ENCODE results near the gene PRM1.

Gene PRM1

GRCh38 chr16:11321662-11322061 is 40.5 kb upstream of the PRM1 start:
- ChIA-PET CTCF (no interaction called here), POLR2A (no interaction called here)
- 51% methylated on average over 5 of the region's 5 CpGs for WGBS (ENCODE audit: insufficient coverage)
- Histone ChIP-seq H3K4me3 (ENCODE audit: control insufficient read depth in 1 of 7, extremely low read depth in 1 of 7, insufficient read depth in 4 of 7, low read depth in 2 of 7, low read length in 6 of 7) (no peak overlapping the region), H3K27me3 (replicated peaks in 2 of 5; ENCODE audit: control insufficient read depth in 4 of 5, insufficient read depth in 5 of 5, low read length in 4 of 5) (no peaks in the 10 kb centered on the region), H3K36me3 (ENCODE audit: control insufficient read depth in 4 of 4, insufficient read depth in 4 of 4, low read length in 3 of 4) (no peaks in the 10 kb centered on the region), H3K4me1 (ENCODE audit: control extremely low read depth in 1 of 4, control insufficient read depth in 4 of 4, insufficient read depth in 4 of 4, low read length in 3 of 4) (peaks cover 0 to 14% (median 14%) of the 10 kb centered on the region in 4 experiments), H3K27ac (ENCODE audit: insufficient read depth in 1 of 2, low read depth in 1 of 2, low read length in 2 of 2, poor library complexity in 1 of 2, severe bottlenecking in 2 of 2) (no peak overlapping the region), H3K9me3 (ENCODE audit: control extremely low read depth in 1 of 5, control insufficient read depth in 4 of 5, insufficient read depth in 2 of 5, low read depth in 1 of 5, low read length in 4 of 5) (no peaks in the 10 kb centered on the region)
- no peak for DNase-seq

DNA sequence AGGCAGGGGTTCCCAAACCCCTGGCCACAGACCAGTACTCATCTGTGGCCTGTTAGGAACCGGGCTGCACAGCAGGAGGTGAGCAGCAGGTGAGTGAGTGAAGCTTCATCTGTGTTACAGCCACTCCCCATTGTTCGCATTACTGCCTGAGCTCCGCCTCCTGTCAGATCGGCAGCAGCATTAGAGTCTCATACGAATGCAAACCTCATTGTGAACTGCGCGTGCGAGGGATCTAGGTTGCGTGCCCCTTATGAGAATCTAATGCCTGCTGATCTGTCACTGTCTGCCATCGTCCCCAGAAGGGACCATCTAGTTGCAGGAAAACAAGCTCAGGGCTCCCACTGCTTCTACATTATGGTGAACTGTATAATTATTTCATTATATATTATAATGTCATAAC is 39.0 kb upstream of the PRM1 start:
- ChIA-PET CTCF (interaction anchor here (1.1 kb wide), 1 partner anchor 9 kb away, joined by 3 read pairs; no protein-coding TSS in a partner anchor), POLR2A (no interaction called here)
- Histone ChIP-seq H3K9me3 (ENCODE audit: control extremely low read depth in 1 of 5, control insufficient read depth in 4 of 5, insufficient read depth in 2 of 5, low read depth in 1 of 5, low read length in 4 of 5) (no peaks in the 10 kb centered on the region), H3K27ac (ENCODE audit: insufficient read depth in 1 of 2, low read depth in 1 of 2, low read length in 2 of 2, poor library complexity in 1 of 2, severe bottlenecking in 2 of 2) (no peak overlapping the region), H3K4me1 (ENCODE audit: control extremely low read depth in 1 of 4, control insufficient read depth in 4 of 4, insufficient read depth in 4 of 4, low read length in 3 of 4) (peaks cover 0 to 5% (median 3%) of the 10 kb centered on the region in 4 experiments), H3K27me3 (replicated peaks in 2 of 5; ENCODE audit: control insufficient read depth in 4 of 5, insufficient read depth in 5 of 5, low read length in 4 of 5) (no peaks in the 10 kb centered on the region), H3K4me3 (ENCODE audit: control insufficient read depth in 1 of 7, extremely low read depth in 1 of 7, insufficient read depth in 4 of 7, low read depth in 2 of 7, low read length in 6 of 7) (no peak overlapping the region), H3K36me3 (ENCODE audit: control insufficient read depth in 4 of 4, insufficient read depth in 4 of 4, low read length in 3 of 4) (no peaks in the 10 kb centered on the region)
- WGBS (ENCODE audit: insufficient coverage) = 97% methylated on average over 9 of the region's 10 CpGs
- DNase-seq = no peak

DNA sequence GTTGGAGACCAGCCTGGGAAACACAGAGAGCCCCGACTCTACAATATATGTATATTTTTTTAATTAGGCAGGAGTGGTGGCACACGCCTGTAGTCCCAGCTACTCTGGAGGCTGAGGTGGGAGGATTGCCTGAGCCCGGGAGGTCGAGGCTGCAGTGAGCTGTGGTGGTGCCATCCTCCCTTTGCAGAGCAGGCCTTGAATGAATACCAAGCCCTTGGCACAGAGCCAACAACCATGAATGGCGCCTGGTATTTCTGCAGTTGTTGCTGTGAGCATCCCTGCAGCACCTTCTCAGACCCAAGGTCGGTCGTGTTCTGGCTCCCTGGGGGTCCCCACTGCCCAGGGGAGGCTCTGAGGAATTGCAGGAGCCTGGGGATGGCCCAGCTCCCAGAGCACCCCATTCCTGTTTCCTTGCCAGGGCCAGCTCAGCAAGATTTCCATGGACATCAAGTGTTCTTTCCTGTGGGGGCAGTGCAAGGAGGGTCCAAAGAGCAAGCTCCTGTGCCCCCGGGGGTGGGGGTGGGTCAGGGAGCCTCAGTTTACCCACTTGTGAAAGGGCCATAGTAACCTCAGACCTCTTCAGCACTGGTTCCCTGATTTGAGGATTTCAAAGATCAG is 38.5 kb upstream of the PRM1 start:
- CTCF ChIA-PET = no interaction called here
- POLR2A ChIA-PET = no interaction called here
- peak in 2 of 3 donors; percentile 40 to 55 for DNase-seq

DNA sequence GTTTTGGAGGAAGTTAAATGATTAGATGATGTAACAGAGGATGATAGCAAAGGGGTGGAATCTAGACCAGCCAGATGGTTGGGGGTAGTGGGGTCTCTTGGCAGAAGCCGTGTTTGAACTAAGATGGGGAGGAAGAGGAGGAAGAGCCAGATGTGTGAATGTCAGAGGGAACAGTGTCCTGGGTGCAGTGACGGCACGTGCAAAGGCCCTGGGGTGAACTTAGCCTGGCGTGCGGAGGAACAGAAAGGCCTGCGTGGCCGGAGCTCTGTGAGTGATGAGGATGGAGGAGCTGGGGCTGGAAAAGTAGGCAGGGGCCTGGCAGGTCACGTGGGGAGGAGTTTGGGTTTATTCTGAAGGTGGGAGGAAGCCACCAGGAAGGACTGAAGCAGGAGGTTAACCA is 37.7 kb upstream of the PRM1 start:
- no peaks in the 10 kb centered on the region for H3K27me3 ChIP-seq (replicated peaks in 2 of 5; ENCODE audit: control insufficient read depth in 4 of 5, insufficient read depth in 5 of 5, low read length in 4 of 5)
- H3K9me3 ChIP-seq (ENCODE audit: control extremely low read depth in 1 of 5, control insufficient read depth in 4 of 5, insufficient read depth in 2 of 5, low read depth in 1 of 5, low read length in 4 of 5) = no peaks in the 10 kb centered on the region
- CTCF ChIA-PET = interaction anchor here (1.4 kb wide), 1 partner anchor 21 kb away, joined by 5 read pairs; no protein-coding TSS in a partner anchor
- no peak overlapping the region for H3K27ac ChIP-seq (ENCODE audit: insufficient read depth in 1 of 2, low read depth in 1 of 2, low read length in 2 of 2, poor library complexity in 1 of 2, severe bottlenecking in 2 of 2)
- WGBS (ENCODE audit: insufficient coverage) = 100% methylated on average over 4 of the region's 8 CpGs
- no peaks in the 10 kb centered on the region for H3K36me3 ChIP-seq (ENCODE audit: control insufficient read depth in 4 of 4, insufficient read depth in 4 of 4, low read length in 3 of 4)
- POLR2A ChIA-PET = no interaction called here
- no peaks in the 10 kb centered on the region for H3K4me1 ChIP-seq (ENCODE audit: control extremely low read depth in 1 of 4, control insufficient read depth in 4 of 4, insufficient read depth in 4 of 4, low read length in 3 of 4)
- no peak overlapping the region for H3K4me3 ChIP-seq (ENCODE audit: control insufficient read depth in 1 of 7, extremely low read depth in 1 of 7, insufficient read depth in 4 of 7, low read depth in 2 of 7, low read length in 6 of 7)
- DNase-seq = no peak

More for the DNA sequence above, 38.5 kb upstream of the PRM1 start:
- no peaks in the 10 kb centered on the region for H3K27me3 ChIP-seq (replicated peaks in 2 of 5; ENCODE audit: control insufficient read depth in 4 of 5, insufficient read depth in 5 of 5, low read length in 4 of 5)
- H3K4me1 ChIP-seq (ENCODE audit: control extremely low read depth in 1 of 4, control insufficient read depth in 4 of 4, insufficient read depth in 4 of 4, low read length in 3 of 4) = no peaks in the 10 kb centered on the region
- no peaks in the 10 kb centered on the region for H3K36me3 ChIP-seq (ENCODE audit: control insufficient read depth in 4 of 4, insufficient read depth in 4 of 4, low read length in 3 of 4)
- H3K4me3 ChIP-seq (ENCODE audit: control insufficient read depth in 1 of 7, extremely low read depth in 1 of 7, insufficient read depth in 4 of 7, low read depth in 2 of 7, low read length in 6 of 7) = no peak overlapping the region
- WGBS (ENCODE audit: insufficient coverage) = 89% methylated on average over 7 of the region's 8 CpGs
- H3K27ac ChIP-seq (ENCODE audit: insufficient read depth in 1 of 2, low read depth in 1 of 2, low read length in 2 of 2, poor library complexity in 1 of 2, severe bottlenecking in 2 of 2) = no peak overlapping the region
- H3K9me3 ChIP-seq (ENCODE audit: control extremely low read depth in 1 of 5, control insufficient read depth in 4 of 5, insufficient read depth in 2 of 5, low read depth in 1 of 5, low read length in 4 of 5) = no peaks in the 10 kb centered on the region

GRCh38 chr16:11316331-11317015 is 35.3 kb upstream of the PRM1 start:
- Histone ChIP-seq H3K36me3 (ENCODE audit: control insufficient read depth in 4 of 4, insufficient read depth in 4 of 4, low read length in 3 of 4) (no peaks in the 10 kb centered on the region), H3K4me3 (ENCODE audit: control insufficient read depth in 1 of 7, extremely low read depth in 1 of 7, insufficient read depth in 4 of 7, low read depth in 2 of 7, low read length in 6 of 7) (no peak overlapping the region), H3K9me3 (ENCODE audit: control extremely low read depth in 1 of 5, control insufficient read depth in 4 of 5, insufficient read depth in 2 of 5, low read depth in 1 of 5, low read length in 4 of 5) (no peaks in the 10 kb centered on the region), H3K27me3 (replicated peaks in 2 of 5; ENCODE audit: control insufficient read depth in 4 of 5, insufficient read depth in 5 of 5, low read length in 4 of 5) (no peaks in the 10 kb centered on the region), H3K4me1 (ENCODE audit: control extremely low read depth in 1 of 4, control insufficient read depth in 4 of 4, insufficient read depth in 4 of 4, low read length in 3 of 4) (peaks cover 3 to 16% (median 16%) of the 10 kb centered on the region in 4 experiments), H3K27ac (ENCODE audit: insufficient read depth in 1 of 2, low read depth in 1 of 2, low read length in 2 of 2, poor library complexity in 1 of 2, severe bottlenecking in 2 of 2) (no peak overlapping the region)
- WGBS (ENCODE audit: insufficient coverage) = 93% methylated on average over 23 of the region's 23 CpGs
- CTCF ChIA-PET = interaction anchor here (1.5 kb wide), 1 partner anchor 18 kb away, joined by 3 read pairs; no protein-coding TSS in a partner anchor
- no peak for DNase-seq
- POLR2A ChIA-PET = no interaction called here

DNA sequence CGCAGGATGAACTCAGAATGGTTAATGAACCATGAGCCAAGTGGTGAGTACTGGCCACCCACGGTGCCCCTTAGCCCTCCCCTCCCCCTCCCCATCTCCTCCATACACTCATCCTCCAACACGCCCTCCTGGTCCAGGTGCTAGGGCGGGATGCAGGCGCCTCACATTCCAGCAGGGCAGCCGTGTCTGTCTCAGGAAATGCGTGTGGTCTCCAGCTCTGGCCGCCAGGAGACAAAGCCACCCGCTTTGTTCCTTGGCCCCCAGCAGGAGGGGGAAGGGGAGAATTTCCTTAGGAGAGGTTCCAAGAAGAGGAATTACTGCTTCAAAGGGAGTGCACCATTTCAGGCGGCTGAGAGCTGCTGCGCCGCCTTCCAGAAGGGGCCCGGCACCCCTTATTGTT is 34.4 kb upstream of the PRM1 start:
- 87% methylated on average over 11 of the region's 13 CpGs for WGBS (ENCODE audit: insufficient coverage)
- POLR2A ChIA-PET = no interaction called here

DNA sequence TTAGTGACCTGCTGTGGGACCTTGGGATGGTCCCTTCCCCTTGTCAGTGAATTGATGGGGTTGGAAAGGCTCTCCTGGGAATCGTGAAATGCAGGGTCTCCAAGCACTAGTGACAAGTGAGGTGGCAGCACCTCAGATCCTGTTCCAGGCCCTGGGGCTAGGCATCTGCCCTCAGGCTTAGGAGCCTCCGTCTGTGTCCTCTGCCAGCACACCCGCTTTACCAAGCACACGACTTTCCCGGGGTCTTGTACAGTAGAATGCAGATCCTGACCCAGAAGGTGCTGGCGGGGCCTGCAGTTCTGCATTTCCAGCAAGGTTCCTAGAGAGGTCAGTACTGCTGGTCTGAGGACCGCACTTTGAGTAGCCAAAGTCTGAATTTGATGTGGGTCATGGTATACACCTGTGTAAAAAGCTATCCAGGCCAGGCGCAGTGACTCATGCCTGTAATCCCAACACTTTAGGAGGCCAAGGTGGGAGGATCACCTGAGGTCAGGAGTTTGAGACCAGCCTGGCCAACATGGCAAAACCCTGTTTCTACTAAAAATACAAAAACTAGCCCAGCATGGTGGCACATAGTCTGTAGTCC is 33.3 kb upstream of the PRM1 start:
- Histone ChIP-seq H3K27me3 (replicated peaks in 2 of 5; ENCODE audit: control insufficient read depth in 4 of 5, insufficient read depth in 5 of 5, low read length in 4 of 5) (no peaks in the 10 kb centered on the region), H3K4me3 (ENCODE audit: control insufficient read depth in 1 of 7, extremely low read depth in 1 of 7, insufficient read depth in 4 of 7, low read depth in 2 of 7, low read length in 6 of 7) (no peak overlapping the region), H3K9me3 (ENCODE audit: control extremely low read depth in 1 of 5, control insufficient read depth in 4 of 5, insufficient read depth in 2 of 5, low read depth in 1 of 5, low read length in 4 of 5) (no peaks in the 10 kb centered on the region), H3K4me1 (ENCODE audit: control extremely low read depth in 1 of 4, control insufficient read depth in 4 of 4, insufficient read depth in 4 of 4, low read length in 3 of 4) (peaks cover 7 to 31% (median 28%) of the 10 kb centered on the region in 4 experiments), H3K27ac (ENCODE audit: insufficient read depth in 1 of 2, low read depth in 1 of 2, low read length in 2 of 2, poor library complexity in 1 of 2, severe bottlenecking in 2 of 2) (no peak overlapping the region), H3K36me3 (ENCODE audit: control insufficient read depth in 4 of 4, insufficient read depth in 4 of 4, low read length in 3 of 4) (no peaks in the 10 kb centered on the region)
- ChIA-PET POLR2A (no interaction called here), CTCF (no interaction called here)
- no peak for DNase-seq
- 96% methylated on average over 8 of the region's 8 CpGs for WGBS (ENCODE audit: insufficient coverage)

More for the DNA sequence above, 34.4 kb upstream of the PRM1 start:
- no peak for DNase-seq
- no peaks in the 10 kb centered on the region for H3K9me3 ChIP-seq (ENCODE audit: control extremely low read depth in 1 of 5, control insufficient read depth in 4 of 5, insufficient read depth in 2 of 5, low read depth in 1 of 5, low read length in 4 of 5)
- H3K36me3 ChIP-seq (ENCODE audit: control insufficient read depth in 4 of 4, insufficient read depth in 4 of 4, low read length in 3 of 4) = no peaks in the 10 kb centered on the region
- H3K4me1 ChIP-seq (ENCODE audit: control extremely low read depth in 1 of 4, control insufficient read depth in 4 of 4, insufficient read depth in 4 of 4, low read length in 3 of 4) = peaks cover 7 to 25% (median 24%) of the 10 kb centered on the region in 4 experiments
- CTCF ChIA-PET = no interaction called here
- no peak overlapping the region for H3K4me3 ChIP-seq (ENCODE audit: control insufficient read depth in 1 of 7, extremely low read depth in 1 of 7, insufficient read depth in 4 of 7, low read depth in 2 of 7, low read length in 6 of 7)
- H3K27ac ChIP-seq (ENCODE audit: insufficient read depth in 1 of 2, low read depth in 1 of 2, low read length in 2 of 2, poor library complexity in 1 of 2, severe bottlenecking in 2 of 2) = no peak overlapping the region
- H3K27me3 ChIP-seq (replicated peaks in 2 of 5; ENCODE audit: control insufficient read depth in 4 of 5, insufficient read depth in 5 of 5, low read length in 4 of 5) = no peaks in the 10 kb centered on the region

Measured in common myeloid progenitor, CD34-positive (primary cell).